Gastroesophageal sphincter (tissue), 4 donors: ENCODE measurements around the gene DLGAP4. TPM values are rescaled to one million over a fixed set of nuclear protein-coding genes. Genes with fewer than 3 reads are reported as not detected.
A peak's percentile ranks its signal among the peaks of the same experiment; 100 is the strongest.

Experiments used
- ATAC-seq: fragments of 150-250 bp; one replicate; pipeline ENCODE4 v1.9.1; 2016; ENCODE audit warnings: mild to moderate bottlenecking, moderate library complexity
- H3K27ac ChIP-seq, 4 donors: fragments of 200-600 bp; sonication (generic) in 3 of 4; 1 replicate in 3 of 4; 2 replicates in 1 of 4; pipeline ENCODE4 v1.5.1; 2016 to 2019
- H3K27me3 ChIP-seq: fragments of 200-600 bp; sonication (generic); one replicate; pipeline ENCODE4 v1.5.1; 2019
- H3K36me3 ChIP-seq, 2 donors: fragments of 200-600 bp; sonication (generic); one replicate each; pipeline ENCODE4 v1.5.1; 2019; ENCODE audit warnings: control low read depth in 1 of 2
- H3K4me1 ChIP-seq, 3 donors: fragments of 200-600 bp; sonication (generic); 1 replicate in 2 of 3; 2 replicates in 1 of 3; pipeline ENCODE4 v1.5.1; 2016 to 2019; ENCODE audit warnings: control low read depth in 2 of 3
- H3K4me3 ChIP-seq, 2 donors: fragments of 200-600 bp; sonication (generic); one replicate each; pipeline ENCODE4 v1.5.1; 2019; ENCODE audit warnings: mild to moderate bottlenecking in 1 of 2, moderate library complexity in 1 of 2
- H3K9me3 ChIP-seq, 3 donors: fragments of 200-600 bp; sonication (generic); one replicate each; pipeline ENCODE4 v1.5.1; 2017 to 2019; ENCODE audit warnings: control low read depth in 2 of 3
- CTCF ChIP-seq, 4 experiments: fragments of 200-600 bp in 2 of 4; fragments of 450-650 bp in 2 of 4; sonication (generic) in 1 of 4; IDR thresholded peaks; one replicate each; pipeline ENCODE4 v1.5.1; 2017 to 2019; ENCODE audit warnings: antibody characterized with exemption in 4 of 4, mild to moderate bottlenecking in 2 of 4, moderate library complexity in 2 of 4
- EP300 ChIP-seq: sonication (generic); formaldehyde crosslinking; IDR thresholded peaks from one replicate; pipeline ENCODE4 v1.6.1; 2017; ENCODE audit warnings: antibody characterized with exemption, mild to moderate bottlenecking
- POLR2A ChIP-seq, 2 donors: fragments of 450-650 bp; IDR thresholded peaks; one replicate each; pipeline ENCODE4 v1.6.1; 2017; ENCODE audit warnings: antibody characterized with exemption in 2 of 2, mild to moderate bottlenecking in 2 of 2, moderate library complexity in 1 of 2
- POLR2AphosphoS5 ChIP-seq: sonication (generic); formaldehyde crosslinking; IDR thresholded peaks from one replicate; pipeline ENCODE4 v1.6.1; 2017; ENCODE audit warnings: antibody characterized with exemption
- WGBS, 2 donors: methylation state at CpG; one replicate each; pipeline ENCODE4 v1.1.5; 2018; ENCODE audit warnings: low coverage in 1 of 2; 5-methylcytosine and 5-hydroxymethylcytosine counted together
- total RNA-seq, 4 donors: library from RNA; depleted of rRNA; stranded (reverse); fragments of >200 nt; gene quantifications; one replicate each; pipeline ENCODE4 v1.1.0, GENCODE V29; 2016

The DLGAP4 gene
- total RNA-seq, 4 donors from 2014 or later = 35.5 to 76.1 (median 42.2) TPM

DNA sequence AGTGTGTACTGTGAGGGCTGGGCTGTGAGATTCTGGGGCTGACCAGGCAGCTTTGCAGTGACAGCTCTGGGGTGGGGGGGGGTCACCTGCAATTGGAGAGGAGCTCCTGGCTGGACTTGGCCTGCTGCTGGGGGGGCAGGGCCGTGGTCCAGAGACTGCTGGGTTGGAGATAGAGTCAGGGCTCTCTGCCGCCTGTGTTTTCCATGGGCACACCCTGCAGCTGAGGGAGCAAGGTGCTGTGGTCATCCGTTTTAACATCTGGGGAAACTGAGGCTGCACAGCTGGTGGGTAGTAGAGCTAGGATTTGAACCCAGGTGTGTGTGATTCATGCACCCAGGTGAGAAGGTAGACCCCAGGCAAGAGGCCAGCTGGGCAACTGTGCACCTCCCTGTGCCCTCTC, 7.3 kb downstream of the DLGAP4 start:
- Histone ChIP-seq H3K4me3 (no peak overlapping the region), H3K9me3 (no peaks in the 10 kb centered on the region), H3K27ac (no peak overlapping the region), H3K27me3 (peaks cover 56% of the 10 kb centered on the region), H3K36me3 (no peaks in the 10 kb centered on the region), H3K4me1 (peaks cover 0 to 6% (median 0%) of the 10 kb centered on the region in 3 donors)
- WGBS, 2 donors = 71% methylated on average over 3 of the region's 3 CpGs; no CpG with 5 or more reads in 1 of the 2 donors
- ATAC-seq = no peak
- TF ChIP-seq POLR2A (IDR thresholded peaks at IDR 0.05) (no peak), POLR2AphosphoS5 (no peak)

GRCh38 chr20:36313926-36314325, 7.8 kb downstream of the DLGAP4 start:
- TF ChIP-seq EP300 (no peak), CTCF (IDR thresholded peaks at IDR 0.05) (no peak), POLR2AphosphoS5 (no peak), POLR2A (IDR thresholded peaks at IDR 0.05) (no peak)
- ATAC-seq = no peak
- H3K4me3 ChIP-seq = no peak overlapping the region
- H3K9me3 ChIP-seq = no peaks in the 10 kb centered on the region
- no peak overlapping the region for H3K27ac ChIP-seq
- H3K36me3 ChIP-seq = no peaks in the 10 kb centered on the region
- H3K4me1 ChIP-seq = peaks cover 0 to 6% (median 0%) of the 10 kb centered on the region in 3 donors
- peaks cover 51% of the 10 kb centered on the region for H3K27me3 ChIP-seq
- no CpG with 5 or more reads among the region's 11 CpGs for whole genome bisulfite sequencing, 2 donors

DNA sequence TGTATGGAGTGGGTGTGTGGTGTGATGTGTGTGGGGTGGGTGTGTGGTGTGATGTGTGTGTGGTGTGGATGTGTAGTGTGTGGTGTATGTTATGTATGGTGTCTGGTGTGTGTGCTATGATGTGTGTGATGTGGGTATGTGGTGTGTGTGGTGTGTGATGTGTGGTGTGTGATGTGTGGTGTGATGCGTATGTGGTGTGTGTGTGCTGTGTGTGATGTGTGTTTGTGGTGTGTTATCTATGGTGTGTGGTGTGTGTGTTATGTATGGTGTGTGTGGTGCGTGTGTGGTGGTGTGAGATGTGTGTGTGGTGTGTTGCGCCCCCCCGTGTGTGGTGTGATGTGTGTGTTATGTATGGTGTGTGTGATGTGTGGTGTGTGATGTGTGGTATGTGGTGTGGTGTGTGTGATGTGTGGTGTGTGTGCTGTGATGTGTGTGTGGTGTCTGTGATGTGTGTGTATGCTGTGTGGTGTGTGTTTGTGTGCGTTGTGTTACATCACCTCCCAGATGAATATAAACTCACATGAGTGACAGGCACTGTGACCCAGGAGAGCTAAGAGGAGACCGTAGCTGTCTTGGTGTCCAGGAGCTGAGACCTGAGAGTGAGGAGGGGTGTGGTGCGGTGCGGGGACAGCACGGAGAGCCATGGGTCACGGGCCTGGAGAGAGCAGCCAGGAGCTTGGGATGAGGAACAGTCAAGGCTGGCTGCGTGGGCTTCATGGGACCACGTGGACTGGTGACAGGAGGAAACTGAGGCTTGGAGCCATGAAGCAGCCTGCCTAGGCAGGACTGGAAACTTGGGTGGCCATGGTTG, 8.8 kb downstream of the DLGAP4 start:
- no peak overlapping the region for H3K27ac ChIP-seq
- 45 to 56% methylated on average over 5 to 6 of the region's 12 CpGs for WGBS, 2 donors
- TF ChIP-seq POLR2A (IDR thresholded peaks at IDR 0.05) = no peak
- TF ChIP-seq EP300 = no peak
- no peak for TF ChIP-seq POLR2AphosphoS5
- TF ChIP-seq CTCF (IDR thresholded peaks at IDR 0.05) = no peak
- no peaks in the 10 kb centered on the region for H3K36me3 ChIP-seq
- H3K27me3 ChIP-seq = peaks cover 45% of the 10 kb centered on the region
- H3K4me3 ChIP-seq = no peak overlapping the region
- H3K4me1 ChIP-seq = peaks cover 0 to 6% (median 0%) of the 10 kb centered on the region in 3 donors
- no peaks in the 10 kb centered on the region for H3K9me3 ChIP-seq
- no peak for ATAC-seq

DNA sequence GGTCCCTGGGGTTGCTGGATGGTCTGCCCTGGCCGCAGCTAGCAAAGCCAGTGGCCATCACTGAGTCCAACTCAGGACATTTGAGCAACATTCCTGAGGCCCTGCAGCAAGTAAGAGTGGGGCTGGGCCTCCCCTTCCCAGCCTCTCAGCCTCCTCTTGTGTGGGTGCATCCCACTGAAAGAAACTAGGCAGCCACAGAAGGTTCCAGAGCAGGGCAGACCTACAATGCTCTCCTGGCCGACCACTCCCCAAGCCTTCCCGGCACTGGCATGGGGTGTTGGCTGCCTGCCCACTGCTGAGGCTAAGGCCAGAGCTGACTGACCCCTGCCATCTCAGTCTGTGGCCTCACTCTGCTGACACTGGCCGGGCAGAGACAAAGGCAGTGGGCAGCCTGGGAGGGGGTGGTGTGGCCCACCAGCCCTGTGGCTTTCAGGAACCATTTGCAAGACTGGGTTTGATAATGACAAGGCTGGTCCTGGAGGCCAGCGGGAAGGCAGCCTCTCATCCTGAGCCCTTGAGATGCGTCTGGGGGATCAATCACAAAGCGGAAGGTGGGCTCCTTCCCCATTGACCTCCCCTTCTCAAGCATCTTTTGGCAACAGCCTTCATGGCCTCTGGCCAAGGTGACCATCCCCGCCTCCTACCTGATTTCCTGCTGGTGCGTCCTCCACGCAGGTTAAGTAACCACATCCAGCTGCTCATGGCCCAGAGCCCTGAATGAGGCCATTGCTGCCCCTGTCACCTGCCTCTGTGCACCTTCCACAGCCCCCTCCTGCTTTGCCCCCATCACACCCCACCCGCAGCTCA, 9.6 kb downstream of the DLGAP4 start:
- H3K4me3 ChIP-seq = no peak overlapping the region
- no peaks in the 10 kb centered on the region for H3K36me3 ChIP-seq
- no peaks in the 10 kb centered on the region for H3K9me3 ChIP-seq
- no peak overlapping the region for H3K27ac ChIP-seq
- H3K27me3 ChIP-seq = peaks cover 37% of the 10 kb centered on the region
- 60 to 73% methylated on average over 4 to 6 of the region's 11 CpGs for WGBS, 2 donors
- TF ChIP-seq POLR2A (IDR thresholded peaks at IDR 0.05) (no peak), EP300 (no peak), CTCF (IDR thresholded peaks at IDR 0.05) (no peak), POLR2AphosphoS5 (no peak)
- no peak for ATAC-seq
- peaks cover 0 to 6% (median 0%) of the 10 kb centered on the region in 3 donors for H3K4me1 ChIP-seq

GRCh38 chr20:36317675-36318074, 11.5 kb downstream of the DLGAP4 start:
- 93% methylated on average over 2 of the region's 3 CpGs; no CpG with 5 or more reads in 1 of the 2 donors for WGBS, 2 donors
- no peak overlapping the region for H3K4me3 ChIP-seq
- H3K27ac ChIP-seq = no peak overlapping the region
- H3K27me3 ChIP-seq = peaks cover 30% of the 10 kb centered on the region
- TF ChIP-seq EP300 (no peak), POLR2A (IDR thresholded peaks at IDR 0.05) (no peak), CTCF (IDR thresholded peaks at IDR 0.05) (no peak), POLR2AphosphoS5 (no peak)
- H3K36me3 ChIP-seq = no peaks in the 10 kb centered on the region
- H3K9me3 ChIP-seq = no peaks in the 10 kb centered on the region
- H3K4me1 ChIP-seq = peaks cover 0 to 6% (median 0%) of the 10 kb centered on the region in 3 donors
- ATAC-seq = peak; percentile 31
